ENCODE measurements around the gene ATP10D.

Gene ATP10D

GRCh38 chr4:47577779-47578553, 92.9 kb downstream of the ATP10D start:
- no peak overlapping the region for H3K4me3 ChIP-seq (ENCODE audit: low read length)
- DNase-seq (ENCODE audit: low read depth) = peak; percentile 35
- TF ChIP-seq CTCF (conservative IDR thresholded peaks at IDR 0.05; ENCODE audit: low read depth, low read length) = no peak

GRCh38 chr4:47579235-47579634, 94.2 kb downstream of the ATP10D start:
- TF ChIP-seq CTCF (conservative IDR thresholded peaks at IDR 0.05; ENCODE audit: low read depth, low read length) = no peak
- DNase-seq (ENCODE audit: low read depth) = no peak
- H3K4me3 ChIP-seq (ENCODE audit: low read length) = no peak overlapping the region

GRCh38 chr4:47590325-47590724, 105.2 kb downstream of the ATP10D start:
- DNase-seq (ENCODE audit: low read depth) = no peak
- no peak for TF ChIP-seq CTCF (conservative IDR thresholded peaks at IDR 0.05; ENCODE audit: low read depth, low read length)
- no peak overlapping the region for H3K4me3 ChIP-seq (ENCODE audit: low read length)

- no peak for DNase-seq (ENCODE audit: low read depth)
- no peak overlapping the region for H3K4me3 ChIP-seq (ENCODE audit: low read length)
- no peak for TF ChIP-seq CTCF (conservative IDR thresholded peaks at IDR 0.05; ENCODE audit: low read depth, low read length)
These were observed 112.6 kb downstream of the ATP10D start for GRCh38 chr4:47597696-47598095.

GRCh38 chr4:47598320-47598719, 113.2 kb downstream of the ATP10D start:
- no peak for DNase-seq (ENCODE audit: low read depth)
- H3K4me3 ChIP-seq (ENCODE audit: low read length) = no peak overlapping the region
- TF ChIP-seq CTCF (conservative IDR thresholded peaks at IDR 0.05; ENCODE audit: low read depth, low read length) = no peak

- DNase-seq (ENCODE audit: low read depth) = no peak
These were observed 113.8 kb downstream of the ATP10D start for GRCh38 chr4:47598896-47599295.

More at GRCh38 chr4:47598896-47599295, 113.8 kb downstream of the ATP10D start:
- H3K4me3 ChIP-seq (ENCODE audit: low read length) = no peak overlapping the region
- TF ChIP-seq CTCF (conservative IDR thresholded peaks at IDR 0.05; ENCODE audit: low read depth, low read length) = no peak
